Measurements from ENCODE around the gene GALNT8.

GALNT8 gene

GRCh38 chr12:4685317-4685716 is 34.9 kb upstream of the GALNT8 start:
- Histone ChIP-seq H3K4me3 (ENCODE audit: insufficient read depth, low read length, poor library complexity, severe bottlenecking) (no peak overlapping the region), H3K4me2 (ENCODE audit: low read depth, low read length, poor library complexity, severe bottlenecking) (no peak overlapping the region), H2AFZ (ENCODE audit: low read depth, low read length, severe bottlenecking) (no peak overlapping the region), H3K9me2 (replicated peaks; ENCODE audit: insufficient read depth, low read length) (no peaks in the 10 kb centered on the region), H3K9me3 (ENCODE audit: insufficient read depth, low read length) (no peaks in the 10 kb centered on the region), H3K9ac (ENCODE audit: low read length) (no peak overlapping the region), H3K27me3 (ENCODE audit: low read length) (no peaks in the 10 kb centered on the region), H3K27ac (ENCODE audit: low read depth, low read length) (no peak overlapping the region), H3K36me3 (ENCODE audit: low read length) (peaks cover 9% of the 10 kb centered on the region; the same call in 1 of the 2 replicates), H4K20me1 (ENCODE audit: low read depth, low read length) (no peaks in the 10 kb centered on the region), H3F3A (ENCODE audit: insufficient read depth) (no peaks in the 10 kb centered on the region), H3K79me2 (ENCODE audit: insufficient read depth, low read length) (no peaks in the 10 kb centered on the region)
- no peak for TF ChIP-seq EZH2phosphoT487 (conservative IDR thresholded peaks at IDR 0.05; ENCODE audit: low read length)

- Histone ChIP-seq H3K79me2 (ENCODE audit: insufficient read depth, low read length) (no peaks in the 10 kb centered on the region), H2AFZ (ENCODE audit: low read depth, low read length, severe bottlenecking) (no peak overlapping the region), H3K4me2 (ENCODE audit: low read depth, low read length, poor library complexity, severe bottlenecking) (no peak overlapping the region), H3K27ac (ENCODE audit: low read depth, low read length) (no peak overlapping the region), H3K9me2 (replicated peaks; ENCODE audit: insufficient read depth, low read length) (no peaks in the 10 kb centered on the region), H3K4me3 (ENCODE audit: insufficient read depth, low read length, poor library complexity, severe bottlenecking) (no peak overlapping the region), H3F3A (ENCODE audit: insufficient read depth) (no peaks in the 10 kb centered on the region), H3K27me3 (ENCODE audit: low read length) (no peaks in the 10 kb centered on the region), H3K9me3 (ENCODE audit: insufficient read depth, low read length) (no peaks in the 10 kb centered on the region), H3K9ac (ENCODE audit: low read length) (no peak overlapping the region), H3K36me3 (ENCODE audit: low read length) (peaks cover 4% of the 10 kb centered on the region; the same call in 1 of the 2 replicates), H4K20me1 (ENCODE audit: low read depth, low read length) (no peaks in the 10 kb centered on the region)
- TF ChIP-seq, protein P1, sequence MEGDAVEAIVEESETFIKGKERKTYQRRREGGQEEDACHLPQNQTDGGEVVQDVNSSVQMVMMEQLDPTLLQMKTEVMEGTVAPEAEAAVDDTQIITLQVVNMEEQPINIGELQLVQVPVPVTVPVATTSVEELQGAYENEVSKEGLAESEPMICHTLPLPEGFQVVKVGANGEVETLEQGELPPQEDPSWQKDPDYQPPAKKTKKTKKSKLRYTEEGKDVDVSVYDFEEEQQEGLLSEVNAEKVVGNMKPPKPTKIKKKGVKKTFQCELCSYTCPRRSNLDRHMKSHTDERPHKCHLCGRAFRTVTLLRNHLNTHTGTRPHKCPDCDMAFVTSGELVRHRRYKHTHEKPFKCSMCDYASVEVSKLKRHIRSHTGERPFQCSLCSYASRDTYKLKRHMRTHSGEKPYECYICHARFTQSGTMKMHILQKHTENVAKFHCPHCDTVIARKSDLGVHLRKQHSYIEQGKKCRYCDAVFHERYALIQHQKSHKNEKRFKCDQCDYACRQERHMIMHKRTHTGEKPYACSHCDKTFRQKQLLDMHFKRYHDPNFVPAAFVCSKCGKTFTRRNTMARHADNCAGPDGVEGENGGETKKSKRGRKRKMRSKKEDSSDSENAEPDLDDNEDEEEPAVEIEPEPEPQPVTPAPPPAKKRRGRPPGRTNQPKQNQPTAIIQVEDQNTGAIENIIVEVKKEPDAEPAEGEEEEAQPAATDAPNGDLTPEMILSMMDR (IDR thresholded peaks at IDR 0.05; ENCODE audit: insufficient read depth, low read length, poor library complexity, severe bottlenecking) = no peak
- TF ChIP-seq EZH2phosphoT487 (conservative IDR thresholded peaks at IDR 0.05; ENCODE audit: low read length) = no peak
These were observed 29.4 kb upstream of the GALNT8 start for GRCh38 chr12:4690760-4691159.

DNA sequence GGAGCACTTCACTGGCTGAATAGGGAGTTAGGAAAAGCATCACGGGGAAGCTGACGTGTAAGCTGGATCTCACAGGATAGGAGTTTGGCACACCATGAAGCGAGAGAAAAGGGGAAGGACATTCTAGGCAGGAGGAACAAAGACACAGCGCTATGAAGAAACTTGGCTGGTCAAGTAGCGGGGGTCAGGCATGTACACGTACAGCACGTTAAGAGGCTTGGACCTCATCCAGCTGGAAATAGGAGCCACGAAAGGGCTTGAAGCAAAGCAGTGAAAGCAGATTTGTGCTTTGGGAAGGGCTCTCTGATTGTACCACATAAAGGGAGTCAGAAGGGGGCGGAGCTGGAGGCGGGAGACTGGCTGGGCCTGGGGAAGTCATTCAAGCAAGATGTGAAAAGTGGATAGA is 19.6 kb upstream of the GALNT8 start:
- H3K27ac ChIP-seq (ENCODE audit: low read depth, low read length) = no peak overlapping the region

More for the DNA sequence above, 19.6 kb upstream of the GALNT8 start:
- no peak overlapping the region for H3K4me3 ChIP-seq (ENCODE audit: insufficient read depth, low read length, poor library complexity, severe bottlenecking)
- H3F3A ChIP-seq (ENCODE audit: insufficient read depth) = no peaks in the 10 kb centered on the region
- H3K9ac ChIP-seq (ENCODE audit: low read length) = no peak overlapping the region
- H4K20me1 ChIP-seq (ENCODE audit: low read depth, low read length) = no peaks in the 10 kb centered on the region
- no peaks in the 10 kb centered on the region for H3K9me3 ChIP-seq (ENCODE audit: insufficient read depth, low read length)
- TF ChIP-seq EZH2phosphoT487 (conservative IDR thresholded peaks at IDR 0.05; ENCODE audit: low read length) = no peak
- TF ChIP-seq, protein P1 (IDR thresholded peaks at IDR 0.05; ENCODE audit: insufficient read depth, low read length, poor library complexity, severe bottlenecking) = no peak
- H3K36me3 ChIP-seq (ENCODE audit: low read length) = no peaks in the 10 kb centered on the region
- no peak overlapping the region for H3K4me2 ChIP-seq (ENCODE audit: low read depth, low read length, poor library complexity, severe bottlenecking)
- no peaks in the 10 kb centered on the region for H3K79me2 ChIP-seq (ENCODE audit: insufficient read depth, low read length)
- H3K27me3 ChIP-seq (ENCODE audit: low read length) = no peaks in the 10 kb centered on the region
- no peak overlapping the region for H2AFZ ChIP-seq (ENCODE audit: low read depth, low read length, severe bottlenecking)
- no peaks in the 10 kb centered on the region for H3K9me2 ChIP-seq (replicated peaks; ENCODE audit: insufficient read depth, low read length)

All from SU-DHL-6 (cell line).